Lower lobe of right lung (tissue), 2 donors: ENCODE results near the gene TENT4B. TPM values are rescaled to one million over a fixed set of nuclear protein-coding genes. Genes with fewer than 3 reads are reported as not detected.
A peak's percentile ranks its signal among the peaks of the same experiment; 100 is the strongest.

Source experiments
- ATAC-seq, 2 donors: fragments of 200-7000 bp; cut with Tn5 transposase; one replicate each; pipeline ENCODE4 v1.9.1; 2020 to 2022; ENCODE audit warnings: mild to moderate bottlenecking in 2 of 2, moderate library complexity in 2 of 2
- DNase-seq: peaks from one replicate; pipeline ENCODE4 v3.0.0-alpha.2; 2020
- H3K27ac ChIP-seq: fragments of 200-600 bp; one replicate; pipeline ENCODE4 v1.8.0; 2022
- H3K27me3 ChIP-seq: fragments of 200-600 bp; one replicate; pipeline ENCODE4 v1.8.0; 2022; ENCODE audit warnings: low read depth
- H3K36me3 ChIP-seq: fragments of 200-600 bp; one replicate; pipeline ENCODE4 v1.8.0; 2022; ENCODE audit warnings: mild to moderate bottlenecking
- H3K4me1 ChIP-seq: fragments of 200-600 bp; one replicate; pipeline ENCODE4 v1.8.0; 2022
- H3K4me3 ChIP-seq: fragments of 200-600 bp; one replicate; pipeline ENCODE4 v1.8.0; 2022; ENCODE audit warnings: mild to moderate bottlenecking
- H3K9me3 ChIP-seq: fragments of 200-600 bp; one replicate; pipeline ENCODE4 v1.8.0; 2022
- intact Hi-C: fragments of 100-400 bp; cut with DNase I; formaldehyde crosslinking; loops from one replicate; pipeline ENCODE4 v1.11.0; 2022
- total RNA-seq: library from RNA; stranded (reverse); fragmentation: NEBNext Ultra II Directional; extraction: Animal tissue kit (Norgen Biotek cat#: 25700); gene quantifications from one replicate; pipeline ENCODE4 v1.2.1, GENCODE V29; 2021
- TF ChIP-seq, protein P1 (sequence below): fragments of 200-600 bp; IDR thresholded peaks from one replicate; pipeline ENCODE4 v1.8.0; 2022; ENCODE audit warnings: antibody characterized with exemption, mild to moderate bottlenecking
- donor health status: DM: no; HTN: yes; CAD: no; lungs with severe emphysema.

TENT4B gene
- total RNA-seq, 1 donor from 2014 or later: 12.8 TPM

DNA sequence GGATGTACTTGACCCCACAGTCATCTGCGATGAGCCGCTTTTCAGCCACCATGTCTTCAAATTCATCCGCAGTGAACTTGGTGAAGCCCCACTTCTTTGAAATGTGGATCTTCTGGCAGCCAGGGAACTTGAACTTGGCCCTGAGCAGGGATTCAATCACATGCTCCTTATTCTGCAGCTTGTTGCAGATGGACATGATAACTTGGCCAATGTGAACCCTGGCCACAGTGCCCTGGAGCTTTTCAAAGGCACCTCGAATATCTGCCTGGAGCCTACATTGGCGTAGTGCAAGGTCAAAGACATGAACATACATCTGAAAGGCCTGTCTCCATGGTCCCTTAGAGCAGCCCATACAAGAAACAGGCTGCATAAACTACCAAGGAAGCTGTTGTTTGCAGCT is 1.8 kb upstream of the TENT4B start:
- TF ChIP-seq, protein P1, sequence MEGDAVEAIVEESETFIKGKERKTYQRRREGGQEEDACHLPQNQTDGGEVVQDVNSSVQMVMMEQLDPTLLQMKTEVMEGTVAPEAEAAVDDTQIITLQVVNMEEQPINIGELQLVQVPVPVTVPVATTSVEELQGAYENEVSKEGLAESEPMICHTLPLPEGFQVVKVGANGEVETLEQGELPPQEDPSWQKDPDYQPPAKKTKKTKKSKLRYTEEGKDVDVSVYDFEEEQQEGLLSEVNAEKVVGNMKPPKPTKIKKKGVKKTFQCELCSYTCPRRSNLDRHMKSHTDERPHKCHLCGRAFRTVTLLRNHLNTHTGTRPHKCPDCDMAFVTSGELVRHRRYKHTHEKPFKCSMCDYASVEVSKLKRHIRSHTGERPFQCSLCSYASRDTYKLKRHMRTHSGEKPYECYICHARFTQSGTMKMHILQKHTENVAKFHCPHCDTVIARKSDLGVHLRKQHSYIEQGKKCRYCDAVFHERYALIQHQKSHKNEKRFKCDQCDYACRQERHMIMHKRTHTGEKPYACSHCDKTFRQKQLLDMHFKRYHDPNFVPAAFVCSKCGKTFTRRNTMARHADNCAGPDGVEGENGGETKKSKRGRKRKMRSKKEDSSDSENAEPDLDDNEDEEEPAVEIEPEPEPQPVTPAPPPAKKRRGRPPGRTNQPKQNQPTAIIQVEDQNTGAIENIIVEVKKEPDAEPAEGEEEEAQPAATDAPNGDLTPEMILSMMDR: no peak
- DNase-seq: no peak
- no peak for ATAC-seq
- Histone ChIP-seq H3K9me3 (no peaks in the 10 kb centered on the region), H3K27me3 (no peaks in the 10 kb centered on the region), H3K27ac (no peak overlapping the region), H3K4me3 (no peak overlapping the region), H3K4me1 (peaks cover 26% of the 10 kb centered on the region), H3K36me3 (no peaks in the 10 kb centered on the region)
- intact Hi-C loops: no loop called here

DNA sequence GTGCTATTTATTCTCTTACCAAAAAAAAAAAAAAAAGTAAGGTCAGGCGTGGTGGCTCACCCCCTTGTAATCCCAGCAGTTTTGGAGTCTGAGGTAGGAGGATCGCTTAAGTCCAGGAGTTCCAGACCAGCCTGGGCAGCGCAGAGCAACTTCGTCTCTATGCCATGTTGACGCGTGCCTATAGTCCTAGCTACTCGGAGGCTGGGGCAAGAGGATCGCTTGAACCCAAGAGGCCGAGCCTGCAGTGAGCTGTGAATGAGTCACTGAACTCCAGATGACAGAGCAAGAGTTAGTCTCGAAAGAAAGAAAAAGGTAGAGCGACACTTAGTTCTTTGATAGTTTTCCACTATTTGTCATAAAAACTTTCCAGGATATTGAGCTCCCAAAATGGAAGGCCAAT is 1.4 kb upstream of the TENT4B start:
- intact Hi-C loops: no loop called here
- H3K36me3 ChIP-seq: no peaks in the 10 kb centered on the region
- H3K9me3 ChIP-seq: no peaks in the 10 kb centered on the region
- DNase-seq (no peak), ATAC-seq (no peak)
- TF ChIP-seq, protein P1: no peak
- peak overlapping the region; percentile 72 for H3K4me3 ChIP-seq
- no peaks in the 10 kb centered on the region for H3K27me3 ChIP-seq
- peak overlapping the region; percentile 98 for H3K27ac ChIP-seq
- peaks cover 29% of the 10 kb centered on the region for H3K4me1 ChIP-seq

DNA sequence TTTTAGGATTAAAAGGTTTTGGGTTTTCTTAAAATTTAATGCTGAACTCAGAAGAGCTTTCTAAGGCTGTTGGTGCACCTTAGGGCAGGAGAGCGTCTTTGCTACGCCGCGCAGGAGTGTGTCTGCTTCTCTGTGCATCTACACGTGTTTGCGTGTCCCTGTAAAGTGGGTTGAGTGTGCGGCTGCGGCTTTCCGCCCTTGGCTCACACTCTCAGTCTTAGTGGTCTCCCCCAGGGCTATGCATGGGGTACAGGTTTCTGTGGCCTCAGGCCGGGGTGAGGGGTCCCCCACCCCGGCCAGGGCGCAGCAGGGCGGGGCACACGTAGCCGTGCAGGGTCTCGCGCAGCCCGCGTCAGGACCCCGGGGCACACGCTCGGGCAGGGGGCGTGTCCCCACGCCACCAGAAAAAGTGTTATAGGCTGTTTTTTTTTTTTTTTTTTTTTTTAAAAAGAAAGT is 727 bp upstream of the TENT4B start:
- peak; percentile 52 for ATAC-seq
- H3K36me3 ChIP-seq: no peaks in the 10 kb centered on the region
- H3K4me1 ChIP-seq: peaks cover 31% of the 10 kb centered on the region
- DNase-seq: no peak
- peak overlapping the region; percentile 72 for H3K4me3 ChIP-seq
- H3K9me3 ChIP-seq: no peaks in the 10 kb centered on the region
- no peaks in the 10 kb centered on the region for H3K27me3 ChIP-seq
- peak overlapping the region; percentile 98 for H3K27ac ChIP-seq
- intact Hi-C loops: no loop called here
- TF ChIP-seq, protein P1: no peak

DNA sequence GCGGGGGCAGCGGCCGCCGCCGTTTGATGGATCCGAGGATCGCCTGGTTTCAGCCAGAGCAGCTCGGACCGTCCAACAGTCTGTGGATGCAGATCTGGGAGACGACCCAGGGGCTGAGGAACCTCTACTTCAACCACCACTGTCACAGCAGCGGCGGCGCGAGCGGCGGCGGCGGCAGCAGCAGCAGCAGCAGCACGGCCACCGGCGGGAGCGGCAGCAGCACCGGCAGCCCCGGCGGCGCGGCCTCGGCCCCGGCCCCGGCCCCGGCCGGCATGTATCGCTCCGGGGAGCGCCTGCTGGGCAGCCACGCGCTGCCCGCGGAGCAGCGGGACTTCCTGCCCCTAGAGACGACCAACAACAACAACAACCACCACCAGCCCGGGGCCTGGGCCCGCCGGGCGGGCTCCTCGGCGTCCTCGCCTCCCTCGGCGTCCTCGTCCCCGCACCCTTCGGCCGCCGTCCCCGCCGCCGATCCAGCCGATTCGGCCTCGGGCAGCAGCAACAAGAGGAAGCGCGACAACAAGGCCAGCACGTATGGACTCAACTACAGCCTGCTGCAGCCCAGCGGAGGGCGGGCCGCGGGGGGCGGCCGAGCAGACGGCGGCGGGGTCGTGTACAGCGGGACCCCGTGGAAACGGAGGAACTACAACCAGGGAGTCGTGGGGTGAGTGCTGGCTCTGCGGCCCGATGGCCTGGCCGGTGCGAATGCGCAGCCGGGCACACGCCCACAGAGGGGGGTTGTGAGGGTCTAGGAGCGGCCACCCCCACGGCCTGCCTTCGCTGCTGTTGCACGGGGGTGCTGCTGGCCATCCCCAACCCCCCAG is 702 bp downstream of the TENT4B start:
- DNase-seq (peak; percentile 71), ATAC-seq (peak in 1 of 2 donors; percentile 4)
- TF ChIP-seq, protein P1: no peak
- no peaks in the 10 kb centered on the region for H3K36me3 ChIP-seq
- H3K27me3 ChIP-seq: no peaks in the 10 kb centered on the region
- H3K27ac ChIP-seq: peak overlapping the region; percentile 75
- H3K4me1 ChIP-seq: peaks cover 34% of the 10 kb centered on the region
- intact Hi-C loops: no loop called here
- H3K9me3 ChIP-seq: no peaks in the 10 kb centered on the region
- peak overlapping the region; percentile 72 for H3K4me3 ChIP-seq

DNA sequence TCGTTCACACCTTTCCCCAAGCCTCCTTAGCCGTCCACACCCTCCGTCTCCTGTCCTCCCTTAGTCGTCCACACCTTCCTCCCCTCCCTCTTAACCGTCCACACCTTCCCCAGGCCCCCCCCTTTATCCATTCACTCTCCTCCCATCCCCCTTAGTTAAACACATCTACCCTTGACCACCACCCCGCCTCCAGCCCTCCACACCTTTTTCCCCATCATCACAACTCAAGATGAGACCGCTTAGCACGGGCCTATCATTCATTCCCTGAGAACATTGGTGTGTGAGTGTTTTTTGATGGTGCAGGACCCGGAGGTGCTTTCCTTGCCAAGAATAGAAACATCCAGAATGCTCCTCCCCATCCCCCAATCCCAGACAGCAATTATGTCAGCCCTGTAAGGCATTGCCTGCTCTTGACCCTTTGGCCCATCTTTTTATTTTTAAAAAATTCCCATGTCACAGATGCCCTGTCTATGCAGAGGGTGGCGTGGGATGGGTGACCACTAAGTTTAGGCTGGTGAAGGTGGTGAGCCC is 1.4 kb downstream of the TENT4B start:
- TF ChIP-seq, protein P1: no peak
- Histone ChIP-seq H3K27me3 (no peaks in the 10 kb centered on the region), H3K9me3 (no peaks in the 10 kb centered on the region), H3K36me3 (no peaks in the 10 kb centered on the region), H3K4me3 (peak overlapping the region; percentile 72), H3K27ac (peak overlapping the region; percentile 75), H3K4me1 (peaks cover 34% of the 10 kb centered on the region)
- DNase-seq: no peak
- intact Hi-C loops: no loop called here
- ATAC-seq: no peak
